Neuron (in vitro differentiated cells): ENCODE data around the gene SORCS3.

Source experiments
- H2AFZ ChIP-seq: one replicate; pipeline ENCODE4 v1.6.1; 2013; ENCODE audit warnings: low read depth, mild to moderate bottlenecking, inconsistent platforms, low read length, moderate library complexity
- H3K27me3 ChIP-seq: one replicate; pipeline ENCODE4 v1.6.1; 2013; ENCODE audit warnings: low read length; ENCODE audit not compliant: insufficient read depth
- H3K36me3 ChIP-seq: one replicate; pipeline ENCODE4 v1.6.1; 2013; ENCODE audit warnings: low read length; ENCODE audit not compliant: insufficient read depth
- H3K4me1 ChIP-seq: one replicate; pipeline ENCODE4 v1.6.1; 2013; ENCODE audit warnings: low read length; ENCODE audit not compliant: insufficient read depth
- H3K4me3 ChIP-seq: 2 replicates; pipeline ENCODE4 v1.5.1; 2013; ENCODE audit warnings: mild to moderate bottlenecking, low read length, moderate library complexity
- H3K9me3 ChIP-seq: one replicate; pipeline ENCODE4 v1.6.1; 2013; ENCODE audit warnings: low read length

Gene SORCS3

DNA sequence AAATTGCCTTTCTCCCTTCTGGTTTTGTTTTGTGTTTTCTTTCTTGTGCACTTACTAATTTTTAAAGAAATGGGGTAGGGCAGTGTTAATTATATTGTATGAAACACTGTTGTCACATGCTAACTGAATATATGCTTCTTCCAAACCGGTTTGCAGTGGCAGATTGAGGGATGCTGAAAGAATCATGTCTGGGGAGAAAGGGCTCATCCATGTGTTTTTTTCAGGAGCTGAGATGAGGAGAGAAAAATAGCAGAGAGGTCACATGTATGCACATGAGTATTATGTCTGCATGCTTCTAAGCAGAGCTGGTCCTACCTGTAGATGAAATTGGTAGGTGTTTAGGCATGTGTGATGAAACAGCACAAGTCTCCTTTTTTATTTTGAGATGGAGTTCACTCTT is 17.0 kb downstream of the SORCS3 start:
- Histone ChIP-seq H3K4me3 (no peak overlapping the region), H3K27me3 (peaks cover 3% of the 10 kb centered on the region), H3K4me1 (no peaks in the 10 kb centered on the region), H2AFZ (no peak overlapping the region), H3K36me3 (no peaks in the 10 kb centered on the region), H3K9me3 (no peaks in the 10 kb centered on the region)

DNA sequence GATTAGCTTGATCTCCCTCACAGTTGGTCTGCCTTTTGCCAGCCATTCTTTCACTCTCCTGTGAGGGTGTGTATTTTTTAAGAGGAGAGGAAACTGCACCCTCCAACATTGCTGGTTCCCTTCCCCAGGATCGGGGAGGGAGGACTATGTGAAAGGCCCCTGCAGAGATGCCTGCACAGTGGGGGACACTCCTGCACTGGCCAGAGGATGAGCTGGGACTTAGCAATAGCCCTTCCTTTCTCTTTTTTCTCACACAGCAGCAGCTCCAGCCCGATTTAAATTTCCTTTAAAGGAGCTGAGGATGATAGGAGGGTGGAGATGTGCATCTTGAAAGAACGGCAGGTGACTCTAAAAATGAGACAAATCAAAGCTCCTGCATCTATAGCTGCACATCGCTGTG is 18.7 kb downstream of the SORCS3 start:
- peaks cover 4% of the 10 kb centered on the region for H3K4me1 ChIP-seq
- H2AFZ ChIP-seq, result no peak overlapping the region
- no peaks in the 10 kb centered on the region for H3K36me3 ChIP-seq
- peaks cover 3% of the 10 kb centered on the region for H3K27me3 ChIP-seq
- H3K9me3 ChIP-seq, result no peaks in the 10 kb centered on the region
- H3K4me3 ChIP-seq, result no peak overlapping the region

DNA sequence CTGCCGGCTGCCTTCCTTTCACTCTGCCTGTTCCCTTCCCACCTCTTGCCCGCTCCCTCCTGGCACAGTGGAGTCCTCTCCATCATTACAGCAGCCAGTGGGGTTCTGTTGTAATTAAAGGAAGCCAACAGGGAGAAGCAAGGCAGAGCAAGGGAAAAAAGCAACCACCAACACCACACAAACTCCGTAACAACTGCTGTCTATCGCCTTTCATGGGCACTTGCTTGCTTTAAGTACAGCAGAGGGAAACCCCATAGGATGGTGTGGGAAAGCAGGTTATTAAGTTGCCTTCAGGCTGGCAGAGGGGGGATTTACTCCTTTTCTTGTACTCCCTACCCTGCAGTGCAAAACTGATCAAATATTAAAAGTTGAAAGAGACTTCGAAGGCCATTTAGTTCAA is 22.0 kb downstream of the SORCS3 start:
- Histone ChIP-seq H3K4me3 (no peak overlapping the region), H3K4me1 (peaks cover 4% of the 10 kb centered on the region), H3K27me3 (peaks cover 3% of the 10 kb centered on the region), H3K36me3 (no peaks in the 10 kb centered on the region), H2AFZ (no peak overlapping the region), H3K9me3 (no peaks in the 10 kb centered on the region)

DNA sequence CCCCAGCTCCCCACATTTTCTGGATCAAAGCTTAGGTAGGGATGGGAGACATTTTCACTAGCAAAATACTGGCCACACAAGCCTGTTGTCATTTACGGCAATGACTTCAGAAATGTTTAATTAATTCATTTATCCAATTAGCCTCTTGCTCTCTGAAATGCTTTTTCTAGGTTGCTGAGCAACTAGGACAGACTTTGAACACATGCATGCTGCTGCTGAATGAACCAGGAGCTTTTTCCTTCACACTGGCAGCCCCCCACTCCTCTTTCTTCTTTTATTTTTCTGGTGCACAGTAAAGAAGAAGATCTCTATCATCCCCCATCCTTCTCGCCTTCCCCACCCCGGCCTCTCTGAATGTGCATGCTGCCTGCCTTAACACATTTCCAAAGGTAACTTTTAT is 22.5 kb downstream of the SORCS3 start:
- Histone ChIP-seq H3K36me3 (no peaks in the 10 kb centered on the region), H3K27me3 (peaks cover 3% of the 10 kb centered on the region), H3K4me1 (peaks cover 4% of the 10 kb centered on the region), H3K9me3 (no peaks in the 10 kb centered on the region), H3K4me3 (no peak overlapping the region), H2AFZ (no peak overlapping the region)

DNA sequence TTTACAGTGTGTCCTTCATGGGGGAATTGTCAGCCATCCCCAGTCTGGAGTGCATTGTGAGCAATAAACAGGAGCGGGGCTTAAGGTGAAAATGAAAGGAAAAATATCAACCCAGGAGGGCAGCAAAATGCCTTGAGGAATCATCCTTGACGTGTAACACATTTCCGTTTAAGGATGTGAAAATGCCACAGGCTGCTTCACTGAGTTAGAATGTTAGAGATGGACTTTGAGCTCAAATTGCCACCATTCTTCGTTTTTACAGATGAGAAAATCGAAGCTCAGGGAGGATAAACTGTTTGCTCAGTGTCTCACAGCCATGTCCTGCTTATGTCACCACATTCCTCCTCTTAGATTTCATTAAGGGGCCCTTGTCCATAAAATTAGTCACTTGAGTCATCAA is 23.1 kb downstream of the SORCS3 start:
- peaks cover 3% of the 10 kb centered on the region for H3K27me3 ChIP-seq
- H2AFZ ChIP-seq, result no peak overlapping the region
- no peak overlapping the region for H3K4me3 ChIP-seq
- no peaks in the 10 kb centered on the region for H3K9me3 ChIP-seq
- no peaks in the 10 kb centered on the region for H3K36me3 ChIP-seq
- peaks cover 4% of the 10 kb centered on the region for H3K4me1 ChIP-seq

DNA sequence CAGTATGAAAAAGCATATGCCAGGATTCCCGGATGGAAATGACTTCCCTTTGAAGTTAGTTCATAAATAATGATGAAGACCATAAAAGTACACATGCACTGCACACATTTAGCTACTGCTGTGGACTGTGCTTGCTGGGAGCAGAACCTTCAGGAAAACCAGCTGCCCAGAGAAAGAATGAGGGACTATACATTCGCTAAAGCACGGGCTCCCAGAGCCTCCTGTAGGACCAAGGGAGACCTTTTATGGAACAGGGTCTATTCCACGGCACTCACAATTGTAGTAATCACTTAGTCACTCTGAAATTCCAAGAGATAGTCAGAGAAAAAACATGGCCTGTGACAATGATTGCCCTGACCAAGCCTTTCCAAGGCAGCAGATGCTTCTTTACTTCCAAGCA is 24.1 kb downstream of the SORCS3 start:
- no peak overlapping the region for H3K4me3 ChIP-seq
- no peaks in the 10 kb centered on the region for H3K9me3 ChIP-seq
- no peaks in the 10 kb centered on the region for H3K36me3 ChIP-seq
- H3K4me1 ChIP-seq, result peaks cover 4% of the 10 kb centered on the region
- H2AFZ ChIP-seq, result no peak overlapping the region
- peaks cover 3% of the 10 kb centered on the region for H3K27me3 ChIP-seq

DNA sequence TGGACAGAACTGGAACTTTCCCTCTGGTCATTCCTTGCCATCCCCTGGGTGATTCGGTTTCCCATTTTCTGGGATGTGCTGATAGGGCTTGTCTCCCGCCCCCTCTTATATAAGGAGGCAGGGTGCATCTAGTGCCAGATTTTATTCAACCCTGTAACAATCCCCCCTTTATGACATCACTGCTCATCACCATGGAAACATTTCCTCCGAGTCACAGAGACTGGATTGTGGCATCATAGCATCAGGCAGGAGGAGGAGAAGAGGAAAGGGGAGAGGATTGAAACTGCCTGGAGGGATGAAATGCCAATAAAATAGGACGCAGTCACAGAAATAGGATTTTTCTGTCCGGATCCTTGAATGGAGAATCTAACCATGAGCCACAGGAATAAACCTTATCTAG is 25.0 kb downstream of the SORCS3 start:
- Histone ChIP-seq H3K4me1 (peaks cover 4% of the 10 kb centered on the region), H3K27me3 (no peaks in the 10 kb centered on the region), H3K9me3 (no peaks in the 10 kb centered on the region), H2AFZ (no peak overlapping the region), H3K4me3 (no peak overlapping the region), H3K36me3 (no peaks in the 10 kb centered on the region)

DNA sequence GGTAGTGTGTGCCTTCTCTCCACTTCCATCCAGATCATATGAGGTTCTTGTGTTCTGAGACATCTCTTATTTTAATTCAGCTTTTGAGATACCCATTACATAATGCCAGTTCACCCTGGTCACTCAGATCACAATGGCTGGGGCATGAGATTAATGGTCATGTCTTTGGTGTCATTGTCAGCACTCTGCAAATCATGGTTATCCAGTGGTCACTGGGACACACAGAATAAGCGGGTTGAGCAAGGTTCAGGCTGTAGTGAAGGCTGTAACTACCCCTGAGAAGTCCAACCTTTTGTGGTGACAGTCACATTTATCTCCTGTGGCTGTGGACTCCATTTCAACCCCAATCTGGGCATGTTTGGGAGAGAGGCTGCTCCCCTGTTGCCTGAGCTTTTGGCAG is 35.8 kb downstream of the SORCS3 start:
- Histone ChIP-seq H3K4me1 (no peaks in the 10 kb centered on the region), H3K27me3 (no peaks in the 10 kb centered on the region), H3K4me3 (no peak overlapping the region), H3K36me3 (no peaks in the 10 kb centered on the region), H2AFZ (no peak overlapping the region), H3K9me3 (no peaks in the 10 kb centered on the region)

DNA sequence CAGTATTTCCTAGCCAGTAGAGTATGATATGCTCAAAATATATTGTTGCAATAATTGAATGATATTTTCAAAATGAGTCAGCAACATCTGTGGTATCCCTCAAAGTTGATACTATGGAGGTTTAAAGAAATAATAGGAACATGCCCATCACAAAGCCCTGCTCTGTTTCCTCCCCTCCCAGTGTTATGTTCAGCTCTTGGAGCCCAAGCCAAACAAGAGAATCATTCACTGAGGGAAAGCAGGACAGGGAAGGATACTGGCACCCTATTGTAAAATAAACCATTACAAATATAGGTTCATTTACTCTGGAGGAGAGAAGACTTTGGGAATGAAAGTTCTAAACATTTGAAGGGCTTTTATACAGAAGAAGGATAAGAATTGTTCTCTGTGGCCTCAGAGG is 37.6 kb downstream of the SORCS3 start:
- Histone ChIP-seq H3K36me3 (no peaks in the 10 kb centered on the region), H2AFZ (no peak overlapping the region), H3K9me3 (no peaks in the 10 kb centered on the region), H3K4me3 (no peak overlapping the region), H3K27me3 (no peaks in the 10 kb centered on the region), H3K4me1 (no peaks in the 10 kb centered on the region)

DNA sequence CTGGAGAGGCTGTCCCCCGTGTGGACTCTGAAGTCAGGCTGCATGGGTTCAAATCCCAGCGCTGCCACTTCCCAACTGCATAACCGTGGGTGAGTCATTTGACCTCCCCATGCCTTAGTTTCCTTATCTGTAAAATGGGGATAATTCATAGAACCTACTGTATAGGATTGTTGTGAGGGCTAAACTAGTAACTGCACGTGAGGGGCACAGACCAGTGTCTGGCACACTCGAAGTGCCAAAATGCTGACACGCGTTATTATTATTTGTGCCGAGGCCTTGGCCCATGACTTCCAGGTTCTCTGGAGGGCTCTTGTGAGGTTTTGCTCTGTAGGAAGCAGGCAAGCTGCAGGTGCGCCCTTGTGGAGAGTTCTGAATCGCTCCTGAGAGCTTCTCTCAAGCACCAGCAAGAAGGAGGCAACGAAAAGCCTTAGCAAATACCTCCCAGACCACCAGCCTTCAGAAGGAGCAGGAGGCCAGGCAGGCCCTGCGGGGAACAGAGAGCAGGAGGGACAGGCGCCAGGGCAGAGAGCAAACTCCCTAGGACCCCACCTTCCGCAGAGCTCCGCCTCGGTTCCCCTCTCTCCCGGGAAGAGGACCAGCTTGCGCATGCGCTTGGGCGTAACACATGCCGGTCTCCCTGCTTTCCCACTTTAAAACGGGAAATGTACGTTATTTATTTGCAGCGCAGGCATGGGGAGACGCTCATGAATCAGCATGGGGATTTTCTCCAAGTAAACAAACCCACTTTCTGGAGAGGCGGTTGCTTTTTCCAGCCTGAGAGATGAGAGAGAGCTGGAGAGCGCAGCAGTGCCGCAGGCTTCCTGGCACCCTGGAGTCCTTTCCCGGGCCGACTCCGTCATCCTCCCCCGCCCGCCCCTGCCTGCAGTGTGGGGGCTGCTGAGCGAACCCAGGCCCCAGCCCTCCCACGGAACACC is 39.6 kb downstream of the SORCS3 start:
- Histone ChIP-seq H2AFZ (no peak overlapping the region), H3K4me3 (no peak overlapping the region), H3K27me3 (no peaks in the 10 kb centered on the region), H3K36me3 (no peaks in the 10 kb centered on the region), H3K4me1 (no peaks in the 10 kb centered on the region), H3K9me3 (no peaks in the 10 kb centered on the region)

DNA sequence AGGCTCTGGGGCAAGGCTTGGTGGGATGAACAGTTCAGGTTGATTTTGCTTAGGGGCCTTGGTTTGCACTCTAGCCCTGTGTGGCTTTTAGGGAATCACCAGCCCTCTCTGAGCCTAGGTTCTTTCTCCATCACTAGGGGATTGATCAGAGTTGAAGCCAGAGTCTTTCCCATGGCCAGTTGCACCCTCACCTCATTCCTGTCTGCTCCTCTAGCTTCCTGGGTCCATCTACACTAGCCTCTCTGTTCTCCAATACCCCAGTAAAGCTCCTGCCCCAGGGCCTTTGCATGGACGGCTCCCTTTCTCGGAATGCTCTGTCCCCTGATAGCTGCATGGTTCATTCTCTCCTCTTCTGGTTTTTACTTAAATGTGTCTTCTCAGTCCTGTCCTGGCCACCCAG is 40.4 kb downstream of the SORCS3 start:
- no peak overlapping the region for H2AFZ ChIP-seq
- H3K4me3 ChIP-seq, result no peak overlapping the region
- no peaks in the 10 kb centered on the region for H3K36me3 ChIP-seq
- no peaks in the 10 kb centered on the region for H3K27me3 ChIP-seq
- H3K4me1 ChIP-seq, result no peaks in the 10 kb centered on the region
- no peaks in the 10 kb centered on the region for H3K9me3 ChIP-seq

DNA sequence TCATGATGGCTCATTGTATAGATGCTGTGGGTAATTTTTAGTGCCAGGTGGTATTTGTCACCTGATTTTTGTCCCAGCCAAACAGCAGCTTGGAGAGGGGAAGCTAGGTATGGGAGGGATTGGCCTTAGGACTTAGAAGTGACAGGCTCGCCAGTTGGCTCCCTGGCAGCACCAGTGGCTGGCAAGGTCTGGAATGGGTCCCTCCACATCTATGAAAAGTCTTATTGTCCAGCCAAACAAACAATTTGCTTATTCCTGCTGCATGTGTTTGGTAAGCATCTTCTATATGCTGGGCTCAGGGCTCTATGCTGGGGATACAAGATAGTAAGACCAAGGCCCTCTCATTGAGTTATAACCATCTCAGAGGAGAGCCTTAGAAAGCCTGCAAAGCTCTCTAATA is 42.5 kb downstream of the SORCS3 start:
- Histone ChIP-seq H2AFZ (no peak overlapping the region), H3K36me3 (no peaks in the 10 kb centered on the region)

DNA sequence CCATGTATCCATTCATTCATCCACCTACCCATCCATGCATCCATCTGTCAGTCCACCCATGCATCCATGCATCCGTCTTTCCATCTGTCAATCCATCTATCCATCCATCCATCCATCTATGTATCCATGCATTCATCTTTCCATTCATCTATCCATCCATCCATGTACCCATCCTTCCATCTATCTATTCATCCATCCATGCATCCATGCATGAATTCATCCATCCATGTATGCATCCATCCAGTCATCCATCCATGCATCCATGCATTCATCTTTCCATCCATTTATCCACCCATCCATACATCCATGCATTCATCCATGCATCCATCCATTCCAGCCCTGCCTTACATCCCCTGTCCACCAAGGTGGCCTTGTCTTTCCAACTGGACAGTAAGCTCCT is 45.7 kb downstream of the SORCS3 start:
- Histone ChIP-seq H3K4me1 (peaks cover 13% of the 10 kb centered on the region), H3K4me3 (no peak overlapping the region), H3K9me3 (no peaks in the 10 kb centered on the region), H3K27me3 (no peaks in the 10 kb centered on the region), H2AFZ (no peak overlapping the region), H3K36me3 (no peaks in the 10 kb centered on the region)

More for the DNA sequence above, 42.5 kb downstream of the SORCS3 start:
- Histone ChIP-seq H3K4me1 (no peaks in the 10 kb centered on the region), H3K27me3 (no peaks in the 10 kb centered on the region), H3K4me3 (no peak overlapping the region), H3K9me3 (no peaks in the 10 kb centered on the region)
